T-helper 1 cell (primary cell): ENCODE results near the gene HHIPL1.

Source experiments
- DNase-seq, 5 donors: peaks; one replicate each; pipeline ENCODE4 v3.0.0-alpha.2; 2012 to 2020
- total RNA-seq, 4 donors: gene quantifications; one replicate each; lab custom pipeline; 2026; lab: John Stamatoyannopoulos, UW

HHIPL1 gene
- total RNA-seq = 0 to 0.15 (median 0.08) reads per million in 4 donors

GRCh38 chr14:99644723-99645544 lies at the start of gene HHIPL1:
Gene HHIPL1, plus strand, starts transcription at chr14:99645129. Its CDS starts 79 bp downstream, at chr14:99645208.
- no peak for DNase-seq

- DNase-seq = no peak
These were observed 49.4 kb upstream of the HHIPL1 start for GRCh38 chr14:99595524-99595923.

- no peak for DNase-seq
These were observed 48.8 kb upstream of the HHIPL1 start for GRCh38 chr14:99596071-99596627.

GRCh38 chr14:99596772-99597171 lies 48.2 kb upstream of the HHIPL1 start:
- DNase-seq = no peak

- DNase-seq = no peak
These were observed 46.9 kb upstream of the HHIPL1 start for GRCh38 chr14:99597911-99598600.

- DNase-seq = no peak
These were observed 46.2 kb upstream of the HHIPL1 start for GRCh38 chr14:99598774-99599173.

GRCh38 chr14:99599393-99599792 lies 45.5 kb upstream of the HHIPL1 start:
- DNase-seq = no peak

GRCh38 chr14:99600232-99600888 lies 44.6 kb upstream of the HHIPL1 start:
- DNase-seq = no peak

GRCh38 chr14:99601361-99601831 lies 43.5 kb upstream of the HHIPL1 start:
- no peak for DNase-seq

- no peak for DNase-seq
These were observed 42.7 kb upstream of the HHIPL1 start for GRCh38 chr14:99602054-99602787.

- no peak for DNase-seq
These were observed 42.0 kb upstream of the HHIPL1 start for GRCh38 chr14:99602788-99603415.

GRCh38 chr14:99603471-99604277 lies 41.3 kb upstream of the HHIPL1 start, which contains the start of gene CCDC85C:
Gene CCDC85C, minus strand, starts transcription at chr14:99604207. Its CDS starts 248 bp downstream, at chr14:99603959.
- peak; percentile 23 to 58 (median 37) for DNase-seq

- peak; percentile 91 to 99 (median 92) for DNase-seq
These were observed 40.6 kb upstream of the HHIPL1 start for GRCh38 chr14:99604278-99604765.

- peak in 2 of 5 donors; percentile 40 to 43 for DNase-seq
These were observed 40.1 kb upstream of the HHIPL1 start for GRCh38 chr14:99604766-99605298.

GRCh38 chr14:99605299-99605961 lies 39.5 kb upstream of the HHIPL1 start:
- DNase-seq = peak; percentile 60 to 87 (median 79)

GRCh38 chr14:99606359-99606758 lies 38.6 kb upstream of the HHIPL1 start:
- DNase-seq = no peak

- no peak for DNase-seq
These were observed 36.3 kb upstream of the HHIPL1 start for GRCh38 chr14:99608591-99608990.

- DNase-seq = no peak
These were observed 35.4 kb upstream of the HHIPL1 start for GRCh38 chr14:99609245-99610170.
